Measurements from ENCODE around the gene UPP2.

- TF ChIP-seq, protein P1, sequence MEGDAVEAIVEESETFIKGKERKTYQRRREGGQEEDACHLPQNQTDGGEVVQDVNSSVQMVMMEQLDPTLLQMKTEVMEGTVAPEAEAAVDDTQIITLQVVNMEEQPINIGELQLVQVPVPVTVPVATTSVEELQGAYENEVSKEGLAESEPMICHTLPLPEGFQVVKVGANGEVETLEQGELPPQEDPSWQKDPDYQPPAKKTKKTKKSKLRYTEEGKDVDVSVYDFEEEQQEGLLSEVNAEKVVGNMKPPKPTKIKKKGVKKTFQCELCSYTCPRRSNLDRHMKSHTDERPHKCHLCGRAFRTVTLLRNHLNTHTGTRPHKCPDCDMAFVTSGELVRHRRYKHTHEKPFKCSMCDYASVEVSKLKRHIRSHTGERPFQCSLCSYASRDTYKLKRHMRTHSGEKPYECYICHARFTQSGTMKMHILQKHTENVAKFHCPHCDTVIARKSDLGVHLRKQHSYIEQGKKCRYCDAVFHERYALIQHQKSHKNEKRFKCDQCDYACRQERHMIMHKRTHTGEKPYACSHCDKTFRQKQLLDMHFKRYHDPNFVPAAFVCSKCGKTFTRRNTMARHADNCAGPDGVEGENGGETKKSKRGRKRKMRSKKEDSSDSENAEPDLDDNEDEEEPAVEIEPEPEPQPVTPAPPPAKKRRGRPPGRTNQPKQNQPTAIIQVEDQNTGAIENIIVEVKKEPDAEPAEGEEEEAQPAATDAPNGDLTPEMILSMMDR (IDR thresholded peaks at IDR 0.05), result no peak
- no peak for TF ChIP-seq POLR2A (IDR thresholded peaks at IDR 0.05)
Measured at GRCh38 chr2:158066046-158066713, 35.5 kb upstream of the UPP2 start.
